A549 (cell line): ENCODE data around the gene KDM6B. TPM values are rescaled to one million over a fixed set of nuclear protein-coding genes. Genes with fewer than 3 reads are reported as not detected.

Source experiments
- ATAC-seq, 2 experiments: fragments of 200-7000 bp in 1 of 2; fragments of >200 bp in 1 of 2; cut with Nextera tagmentation in 1 of 2; cut with Tn5 transposase in 1 of 2; 3 replicates each; pipeline versions ENCODE4 v1.8.0 to v1.9.1; 2018 to 2020; ENCODE audit warnings: mild to moderate bottlenecking in 1 of 2, moderate library complexity in 1 of 2
- CTCF ChIA-PET: fragments of 300-600 bp; sonication (Branson Sonifier 250); formaldehyde crosslinking; extraction: SDS; loops from one replicate; lab custom pipeline; 2021; ENCODE audit warnings: antibody characterized with exemption, inconsistent platforms; lab: Yijun Ruan, JAX
- POLR2A ChIA-PET: fragments of 350-600 bp; formaldehyde crosslinking; extraction: SDS; loops from one replicate; lab custom pipeline; 2021; ENCODE audit warnings: antibody characterized with exemption, inconsistent platforms; lab: Yijun Ruan, JAX
- DNase-seq, 2 experiments: peaks; one replicate each; pipeline versions ENCODE4 v3.0.0 to v3.0.0-alpha.2; 2011 to 2016; ENCODE audit warnings: low read depth in 1 of 2, low spot score in 1 of 2
- FAIRE-seq: peaks from 2 replicates; lab custom pipeline; 2011; peaks lifted over from hg19 to GRCh38; lab: Jason Lieb, UNC
- H3K27ac ChIP-seq, 2 experiments: fragments of >200 bp; sonication (Bioruptor Twin); formaldehyde crosslinking; 3 replicates each; pipeline ENCODE4 v1.5.1; 2016 to 2017
- H3K4me1 ChIP-seq: fragments of >200 bp; sonication (Bioruptor Twin); formaldehyde crosslinking; 3 replicates; pipeline ENCODE4 v1.6.1; 2016
- H3K4me2 ChIP-seq: fragments of >200 bp; sonication (Bioruptor Twin); formaldehyde crosslinking; 3 replicates; pipeline ENCODE4 v1.6.1; 2016
- H3K4me3 ChIP-seq: fragments of >200 bp; sonication (Bioruptor Twin); formaldehyde crosslinking; 3 replicates; pipeline ENCODE4 v1.5.1; 2016
- H3K9me3 ChIP-seq: fragments of >200 bp; sonication (Bioruptor Twin); formaldehyde crosslinking; 3 replicates; pipeline ENCODE4 v1.6.1; 2016
- CBX8 ChIP-seq: fragments of 200-600 bp; sonication (generic); IDR thresholded peaks from 2 replicates; pipeline ENCODE4 v1.6.1; 2016
- CHD2 ChIP-seq: fragments of 150-350 bp; IDR thresholded peaks from 2 replicates; pipeline ENCODE4 v1.6.1; 2014; ENCODE audit warnings: low read length; ENCODE audit not compliant: partially characterized antibody
- CHD4 ChIP-seq: fragments of 200-600 bp; sonication (generic); IDR thresholded peaks from 2 replicates; pipeline ENCODE4 v1.6.1; 2016; ENCODE audit warnings: antibody characterized with exemption, mild to moderate bottlenecking, borderline replicate concordance
- CTCF ChIP-seq: fragments of >200 bp; sonication (Bioruptor Twin); formaldehyde crosslinking; IDR thresholded peaks from 3 replicates; pipeline ENCODE4 v1.5.1; 2016
- EP300 ChIP-seq, 2 experiments: fragments of >200 bp; sonication (Bioruptor Twin); formaldehyde crosslinking; IDR thresholded peaks; 2 replicates in 1 of 2; 3 replicates in 1 of 2; pipeline ENCODE4 v1.6.1; 2016 to 2017
- GATA3 ChIP-seq: IDR thresholded peaks from 2 replicates; pipeline ENCODE4 v1.6.1; 2012; ENCODE audit warnings: borderline replicate concordance
- HDAC2 ChIP-seq: fragments of 200-600 bp; sonication (generic); IDR thresholded peaks from 2 replicates; pipeline ENCODE4 v1.6.1; 2016
- HOXB13 ChIP-seq: fragments of 250-450 bp; sonication (Bioruptor Pico); IDR thresholded peaks from 2 replicates; pipeline ENCODE4 v1.5.0; 2020; ENCODE audit warnings: low read depth, mild to moderate bottlenecking, moderate library complexity
- JUN ChIP-seq, 2 experiments: fragments of >200 bp; sonication (Bioruptor Twin); formaldehyde crosslinking; IDR thresholded peaks; 2 replicates in 1 of 2; 3 replicates in 1 of 2; pipeline ENCODE4 v1.6.1; 2016 to 2017
- KDM5A ChIP-seq: fragments of 200-600 bp; sonication (generic); IDR thresholded peaks from 2 replicates; pipeline ENCODE4 v1.6.1; 2016; ENCODE audit warnings: antibody characterized with exemption, mild to moderate bottlenecking
- MYC ChIP-seq: IDR thresholded peaks from 2 replicates; pipeline ENCODE4 v1.6.1; 2012; ENCODE audit warnings: mild to moderate bottlenecking, inconsistent platforms, low read length, improper control_type of control experiment, borderline replicate concordance
- NPAS2 ChIP-seq: fragments of 250-450 bp; sonication (Bioruptor Pico); IDR thresholded peaks from 2 replicates; pipeline ENCODE4 v1.8.0; 2022; ENCODE audit warnings: mild to moderate bottlenecking, moderate library complexity, borderline replicate concordance
- NR3C1 ChIP-seq: fragments of >200 bp; sonication (Bioruptor Twin); formaldehyde crosslinking; IDR thresholded peaks from 3 replicates; pipeline ENCODE4 v1.6.1; 2017
- POLR2A ChIP-seq: IDR thresholded peaks from 2 replicates; pipeline ENCODE4 v1.6.1; 2012; ENCODE audit warnings: mild to moderate bottlenecking, low read length
- POLR2AphosphoS2 ChIP-seq: conservative IDR thresholded peaks from 2 replicates; pipeline ENCODE4 v1.6.1; 2012; ENCODE audit warnings: low read length, improper control_type of control experiment, inconsistent platforms
- RAD21 ChIP-seq, 2 experiments: fragments of >200 bp in 1 of 2; sonication (Bioruptor Twin) in 1 of 2; formaldehyde crosslinking in 1 of 2; IDR thresholded peaks in 1 of 2; conservative IDR thresholded peaks in 1 of 2; 2 replicates in 1 of 2; 3 replicates in 1 of 2; pipeline ENCODE4 v1.6.1; 2012 to 2018; ENCODE audit warnings: inconsistent platforms in 1 of 2
- RCOR1 ChIP-seq: fragments of 150-350 bp; IDR thresholded peaks from 2 replicates; pipeline ENCODE4 v1.6.1; 2014; ENCODE audit warnings: antibody characterized with exemption, low read length, low read depth
- RNF2 ChIP-seq: fragments of 200-600 bp; sonication (generic); IDR thresholded peaks from 2 replicates; pipeline ENCODE4 v1.6.1; 2016; ENCODE audit warnings: low read depth, mild to moderate bottlenecking, antibody characterized with exemption, moderate library complexity, borderline replicate concordance
- SMC3 ChIP-seq: fragments of >200 bp; sonication (Bioruptor Twin); formaldehyde crosslinking; IDR thresholded peaks from 3 replicates; pipeline ENCODE4 v1.6.1; 2018; ENCODE audit warnings: inconsistent platforms
- SREBF2 ChIP-seq: fragments of 450-650 bp; IDR thresholded peaks from 2 replicates; pipeline ENCODE4 v1.6.1; 2014; ENCODE audit warnings: mild to moderate bottlenecking, moderate library complexity
- ZNF302 ChIP-seq: fragments of 250-450 bp; sonication (Bioruptor Pico); IDR thresholded peaks from 2 replicates; pipeline ENCODE4 v1.9.0; 2021; ENCODE audit warnings: inconsistent platforms, mild to moderate bottlenecking, moderate library complexity
- ZSCAN20 ChIP-seq: fragments of 250-450 bp; sonication (Bioruptor Pico); IDR thresholded peaks from 2 replicates; pipeline ENCODE4 v1.8.0; 2022; ENCODE audit warnings: mild to moderate bottlenecking, moderate library complexity
- WGBS: methylation state at CpG from one replicate; pipeline ENCODE4 v1.1.6; 2017; ENCODE audit errors: missing lambda C conversion rate; 5-methylcytosine and 5-hydroxymethylcytosine counted together
- polyA plus RNA-seq, 4 experiments: library from polyadenylated mRNA; depleted of rRNA in 3 of 4; stranded (reverse); fragments of >200 nt; fragmentation: RNase III in 1 of 4; extraction: RNeasy Plus Mini Kit Qiagen cat#74134 plus additional on column Dnase treatment in 1 of 4; gene quantifications; 2 replicates in 3 of 4; 3 replicates in 1 of 4; pipeline ENCODE4 v1.2.3, GENCODE V29; 2011 to 2017
- TF ChIP-seq, protein P1 (sequence below): IDR thresholded peaks from 2 replicates; pipeline ENCODE4 v1.6.1; 2012
- TF ChIP-seq, protein P2 (sequence below): fragments of 250-450 bp; sonication (Bioruptor Pico); IDR thresholded peaks from 2 replicates; pipeline ENCODE4 v1.5.0; 2021; ENCODE audit warnings: mild to moderate bottlenecking, moderate library complexity, borderline replicate concordance
- TF ChIP-seq, protein P3 (sequence below): IDR thresholded peaks from 2 replicates; pipeline ENCODE4 v1.6.1; 2012

KDM6B gene
- polyA plus RNA-seq, 2 of the 4 experiments (the other 2 are of a cell fraction): 1.3 to 8.8 TPM

GRCh38 chr17:7849751-7850504 is 15.9 kb downstream of the KDM6B start:
- H3K27ac ChIP-seq: no peak overlapping the region
- WGBS: 83% methylated on average over 10 of the region's 12 CpGs
- FAIRE-seq (no peak), ATAC-seq (no peak), DNase-seq (no peak)
- peaks cover 19% of the 10 kb centered on the region; the same call in 2 of the 3 replicates for H3K4me1 ChIP-seq
- no peaks in the 10 kb centered on the region for H3K9me3 ChIP-seq
- POLR2A ChIA-PET: interaction anchor here (0.8 to 1.7 kb wide), 2 partner anchors 8 to 14 kb away, joined by 4 to 5 read pairs; no protein-coding TSS in a partner anchor
- CTCF ChIA-PET: interaction anchor here (0.6 to 25.1 kb wide), 10 partner anchors 7 to 209 kb away, joined by 3 to 677 read pairs (median 7); partner anchors contain the start of gene KDM6B
- no peak overlapping the region for H3K4me2 ChIP-seq
- H3K4me3 ChIP-seq: no peak overlapping the region
- TF ChIP-seq HDAC2 (no peak), CBX8 (no peak), CHD2 (no peak), RNF2 (no peak), KDM5A (no peak), ZSCAN20 (CRISPR knock-in tag) (no peak), RCOR1 (no peak), CHD4 (no peak), ZNF302 (no peak), EP300 (IDR thresholded peaks at IDR 0.05) (no peak), POLR2AphosphoS2 (no peak), HOXB13 (CRISPR knock-in tag) (no peak), NR3C1 (no peak)

DNA sequence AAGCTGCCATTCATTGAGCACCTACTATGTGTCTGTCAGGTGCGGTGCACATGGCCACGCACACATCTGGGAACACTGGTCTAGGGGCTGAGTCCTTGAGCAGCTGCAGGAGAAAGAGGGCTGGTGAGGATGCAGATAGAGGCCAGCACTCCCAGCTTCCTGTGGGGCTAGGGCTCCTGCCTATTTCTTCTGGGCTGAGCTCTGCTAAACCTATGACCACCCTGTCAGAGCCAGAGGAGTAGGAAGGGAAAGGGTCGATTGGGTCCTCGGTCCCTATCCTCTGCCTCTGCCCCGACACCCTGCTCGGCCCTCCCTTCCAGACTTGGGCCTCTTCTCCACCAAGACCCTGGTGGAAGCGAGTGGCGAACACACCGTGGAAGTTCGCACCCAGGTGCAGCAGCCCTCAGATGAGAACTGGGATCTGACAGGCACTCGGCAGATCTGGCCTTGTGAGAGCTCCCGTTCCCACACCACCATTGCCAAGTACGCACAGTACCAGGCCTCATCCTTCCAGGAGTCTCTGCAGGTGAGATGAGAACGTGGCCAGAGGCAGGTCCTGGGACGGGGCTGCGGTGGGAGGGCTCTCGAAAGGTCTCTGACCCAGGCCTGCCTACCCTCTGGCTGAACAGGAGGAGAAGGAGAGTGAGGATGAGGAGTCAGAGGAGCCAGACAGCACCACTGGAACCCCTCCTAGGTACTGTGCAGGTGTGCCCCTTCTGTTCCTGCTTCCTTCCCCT is 16.9 kb downstream of the KDM6B start:
- H3K9me3 ChIP-seq: no peaks in the 10 kb centered on the region
- ChIA-PET POLR2A (interaction anchor here (0.5 to 1.7 kb wide), 4 partner anchors 9 to 45 kb away, joined by 3 to 5 read pairs (median 4); partner anchors contain the start of gene KDM6B), CTCF (interaction anchor here (0.6 to 25.1 kb wide), 23 partner anchors 8 to 268 kb away, joined by 3 to 677 read pairs (median 4); partner anchors contain the start of genes CHD3 and KDM6B)
- H3K4me2 ChIP-seq: peak overlapping the region; percentile 61
- DNase-seq: no peak
- peaks cover 17% of the 10 kb centered on the region; the same call in 2 of the 3 replicates for H3K4me1 ChIP-seq
- no peak for TF ChIP-seq RNF2
- peak; percentile 1; a peak in 3 of 6 replicates for ATAC-seq
- FAIRE-seq: no peak
- H3K27ac ChIP-seq: no peak overlapping the region
- WGBS: 89% methylated on average over 17 of the region's 17 CpGs
- no peak overlapping the region for H3K4me3 ChIP-seq

DNA sequence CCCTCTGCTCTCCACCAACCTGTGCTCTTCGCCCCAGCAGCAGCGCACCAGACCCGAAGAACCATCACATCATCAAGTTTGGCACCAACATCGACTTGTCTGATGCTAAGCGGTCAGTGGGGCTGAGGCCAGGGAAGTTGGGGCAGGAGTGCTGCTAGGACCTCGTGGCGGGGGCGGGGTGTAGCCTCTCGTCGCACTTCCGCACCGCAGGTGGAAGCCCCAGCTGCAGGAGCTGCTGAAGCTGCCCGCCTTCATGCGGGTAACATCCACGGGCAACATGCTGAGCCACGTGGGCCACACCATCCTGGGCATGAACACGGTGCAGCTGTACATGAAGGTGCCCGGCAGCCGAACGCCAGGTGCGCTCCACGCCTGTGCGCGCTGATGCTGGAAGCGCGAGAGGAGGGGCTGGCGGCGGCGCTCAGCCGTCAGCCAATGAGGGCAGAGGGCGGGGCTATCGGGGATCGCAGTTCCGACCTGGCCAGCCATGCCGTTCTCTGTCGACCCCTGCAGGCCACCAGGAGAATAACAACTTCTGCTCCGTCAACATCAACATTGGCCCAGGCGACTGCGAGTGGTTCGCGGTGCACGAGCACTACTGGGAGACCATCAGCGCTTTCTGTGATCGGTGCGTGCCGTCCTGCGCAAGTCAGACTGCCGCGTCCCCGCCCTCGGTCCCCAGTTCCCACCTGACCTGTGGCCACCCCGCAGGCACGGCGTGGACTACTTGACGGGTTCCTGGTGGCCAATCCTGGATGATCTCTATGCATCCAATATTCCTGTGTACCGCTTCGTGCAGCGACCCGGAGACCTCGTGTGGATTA is 17.6 kb downstream of the KDM6B start:
- peak; percentile 78 to 93 for DNase-seq
- H3K4me1 ChIP-seq: peaks cover 23% of the 10 kb centered on the region; the same call in 2 of the 3 replicates
- 32% methylated on average over 33 of the region's 60 CpGs for WGBS
- H3K9me3 ChIP-seq: no peaks in the 10 kb centered on the region
- H3K4me3 ChIP-seq: no peak overlapping the region
- peak; percentile 97 for FAIRE-seq
- no peak overlapping the region for H3K27ac ChIP-seq
- ChIA-PET POLR2A (interaction anchor here (0.5 to 1.7 kb wide), 2 partner anchors 9 to 44 kb away, joined by 4 to 5 read pairs; no protein-coding TSS in a partner anchor), CTCF (interaction anchor here (0.8 to 25.1 kb wide), 22 partner anchors 9 to 207 kb away, joined by 3 to 677 read pairs (median 4); partner anchors contain the start of genes CHD3, KDM6B and WRAP53)
- ATAC-seq: peak; percentile 66 to 86
- H3K4me2 ChIP-seq: peak overlapping the region; percentile 61
- TF ChIP-seq CHD4 (no peak), SREBF2 (no peak), SMC3 (peak; percentile 98), POLR2A (peak; percentile 26; the same call in 1 of the 2 replicates), MYC (peak; percentile 65; the same call in 1 of the 2 replicates), NPAS2 (CRISPR knock-in tag) (no peak), RAD21 (conservative IDR thresholded peaks at IDR 0.05 in 1 of 2, IDR thresholded peaks at IDR 0.05 in 1 of 2) (peak; percentile 98), CTCF (peak; percentile 98), JUN (IDR thresholded peaks at IDR 0.05) (peak in 1 of 2 experiments; percentile 49; a peak in 1 of 5 replicates), GATA3 (peak; percentile 35; the same call in 1 of the 2 replicates)
- TF ChIP-seq, protein P1, sequence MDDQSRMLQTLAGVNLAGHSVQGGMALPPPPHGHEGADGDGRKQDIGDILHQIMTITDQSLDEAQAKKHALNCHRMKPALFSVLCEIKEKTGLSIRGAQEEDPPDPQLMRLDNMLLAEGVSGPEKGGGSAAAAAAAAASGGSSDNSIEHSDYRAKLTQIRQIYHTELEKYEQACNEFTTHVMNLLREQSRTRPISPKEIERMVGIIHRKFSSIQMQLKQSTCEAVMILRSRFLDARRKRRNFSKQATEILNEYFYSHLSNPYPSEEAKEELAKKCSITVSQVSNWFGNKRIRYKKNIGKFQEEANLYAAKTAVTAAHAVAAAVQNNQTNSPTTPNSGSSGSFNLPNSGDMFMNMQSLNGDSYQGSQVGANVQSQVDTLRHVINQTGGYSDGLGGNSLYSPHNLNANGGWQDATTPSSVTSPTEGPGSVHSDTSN: peak; percentile 52; the same call in 1 of the 2 replicates
- TF ChIP-seq, protein P2, sequence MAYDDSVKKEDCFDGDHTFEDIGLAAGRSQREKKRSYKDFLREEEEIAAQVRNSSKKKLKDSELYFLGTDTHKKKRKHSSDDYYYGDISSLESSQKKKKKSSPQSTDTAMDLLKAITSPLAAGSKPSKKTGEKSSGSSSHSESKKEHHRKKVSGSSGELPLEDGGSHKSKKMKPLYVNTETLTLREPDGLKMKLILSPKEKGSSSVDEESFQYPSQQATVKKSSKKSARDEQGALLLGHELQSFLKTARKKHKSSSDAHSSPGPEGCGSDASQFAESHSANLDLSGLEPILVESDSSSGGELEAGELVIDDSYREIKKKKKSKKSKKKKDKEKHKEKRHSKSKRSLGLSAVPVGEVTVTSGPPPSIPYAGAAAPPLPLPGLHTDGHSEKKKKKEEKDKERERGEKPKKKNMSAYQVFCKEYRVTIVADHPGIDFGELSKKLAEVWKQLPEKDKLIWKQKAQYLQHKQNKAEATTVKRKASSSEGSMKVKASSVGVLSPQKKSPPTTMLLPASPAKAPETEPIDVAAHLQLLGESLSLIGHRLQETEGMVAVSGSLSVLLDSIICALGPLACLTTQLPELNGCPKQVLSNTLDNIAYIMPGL (CRISPR knock-in tag): 0 out of 2 replicates have a peak, but pooled peaks have one; percentile 42
- TF ChIP-seq, protein P3, sequence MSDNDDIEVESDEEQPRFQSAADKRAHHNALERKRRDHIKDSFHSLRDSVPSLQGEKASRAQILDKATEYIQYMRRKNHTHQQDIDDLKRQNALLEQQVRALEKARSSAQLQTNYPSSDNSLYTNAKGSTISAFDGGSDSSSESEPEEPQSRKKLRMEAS: peak; percentile 81
